ENCODE measurements around the gene COQ10B. TPM values are rescaled to one million over a fixed set of nuclear protein-coding genes. Genes with fewer than 3 reads are reported as not detected.

Gene COQ10B
- total RNA-seq, 1 donor, result 48.1 TPM

- Histone ChIP-seq H3K36me3 (ENCODE audit: insufficient read depth, low read length) (peaks cover 25% of the 10 kb centered on the region), H3K27me3 (ENCODE audit: insufficient read depth, low read length) (no peaks in the 10 kb centered on the region), H3K4me1 (ENCODE audit: insufficient read depth, low read length) (peaks cover 12% of the 10 kb centered on the region), H3K9me3 (ENCODE audit: low read depth, low read length) (no peaks in the 10 kb centered on the region), H4K20me1 (ENCODE audit: insufficient read depth, low read length) (peaks cover 2% of the 10 kb centered on the region), H2AFZ (ENCODE audit: low read length) (no peak overlapping the region), H3K4me3 (ENCODE audit: insufficient read depth, low read length) (no peak overlapping the region), H3K4me2 (ENCODE audit: insufficient read depth, low read length) (no peak overlapping the region), H3K27ac (ENCODE audit: low read depth, low read length) (no peak overlapping the region), H3K79me2 (ENCODE audit: insufficient read depth, low read length) (peaks cover 45% of the 10 kb centered on the region)
- DNase-seq (ENCODE audit: insufficient read length, low spot score, missing footprints), result no peak
- TF ChIP-seq CTCF (IDR thresholded peaks at IDR 0.05; ENCODE audit: extremely low read depth, low read depth, low read length), result no peak
These were observed 50.6 kb downstream of the COQ10B start for GRCh38 chr2:197504000-197504399.

DNA sequence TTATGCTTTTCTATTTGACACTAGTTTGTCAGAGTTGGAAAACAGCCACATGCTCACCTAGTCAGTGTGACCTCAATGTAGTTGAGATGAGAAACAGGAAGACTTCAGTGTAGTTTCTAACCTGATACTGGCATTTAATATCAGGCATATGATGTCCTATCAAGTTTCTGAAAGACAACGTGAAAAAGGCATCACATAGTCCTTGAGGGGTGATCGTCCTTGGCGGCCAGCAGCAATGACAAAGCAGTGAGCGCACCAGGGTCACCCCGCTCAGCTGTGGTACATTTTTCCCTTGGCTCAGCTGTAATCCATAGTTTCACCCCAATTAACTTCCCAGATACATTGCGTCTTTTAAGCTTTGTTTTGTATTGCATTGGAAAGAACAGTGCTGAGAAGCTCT is 51.2 kb downstream of the COQ10B start:
- Histone ChIP-seq H3K27me3 (ENCODE audit: insufficient read depth, low read length) (no peaks in the 10 kb centered on the region), H2AFZ (ENCODE audit: low read length) (no peak overlapping the region), H3K4me1 (ENCODE audit: insufficient read depth, low read length) (peaks cover 12% of the 10 kb centered on the region), H3K27ac (ENCODE audit: low read depth, low read length) (no peak overlapping the region), H3K9me3 (ENCODE audit: low read depth, low read length) (no peaks in the 10 kb centered on the region), H4K20me1 (ENCODE audit: insufficient read depth, low read length) (no peaks in the 10 kb centered on the region), H3K4me3 (ENCODE audit: insufficient read depth, low read length) (no peak overlapping the region), H3K79me2 (ENCODE audit: insufficient read depth, low read length) (peaks cover 39% of the 10 kb centered on the region), H3K36me3 (ENCODE audit: insufficient read depth, low read length) (peaks cover 25% of the 10 kb centered on the region), H3K4me2 (ENCODE audit: insufficient read depth, low read length) (no peak overlapping the region)
- no peak for DNase-seq (ENCODE audit: insufficient read length, low spot score, missing footprints)
- TF ChIP-seq CTCF (IDR thresholded peaks at IDR 0.05; ENCODE audit: extremely low read depth, low read depth, low read length), result no peak

GRCh38 chr2:197506658-197507057 is 53.3 kb downstream of the COQ10B start:
- Histone ChIP-seq H3K27me3 (ENCODE audit: insufficient read depth, low read length) (no peaks in the 10 kb centered on the region), H3K4me2 (ENCODE audit: insufficient read depth, low read length) (no peak overlapping the region), H3K36me3 (ENCODE audit: insufficient read depth, low read length) (peaks cover 25% of the 10 kb centered on the region), H2AFZ (ENCODE audit: low read length) (no peak overlapping the region), H3K4me3 (ENCODE audit: insufficient read depth, low read length) (no peak overlapping the region), H3K9me3 (ENCODE audit: low read depth, low read length) (no peaks in the 10 kb centered on the region), H3K79me2 (ENCODE audit: insufficient read depth, low read length) (peaks cover 25% of the 10 kb centered on the region), H4K20me1 (ENCODE audit: insufficient read depth, low read length) (no peaks in the 10 kb centered on the region), H3K27ac (ENCODE audit: low read depth, low read length) (no peak overlapping the region), H3K4me1 (ENCODE audit: insufficient read depth, low read length) (peaks cover 10% of the 10 kb centered on the region)
- TF ChIP-seq CTCF (IDR thresholded peaks at IDR 0.05; ENCODE audit: extremely low read depth, low read depth, low read length), result no peak
- DNase-seq (ENCODE audit: insufficient read length, low spot score, missing footprints), result no peak

DNA sequence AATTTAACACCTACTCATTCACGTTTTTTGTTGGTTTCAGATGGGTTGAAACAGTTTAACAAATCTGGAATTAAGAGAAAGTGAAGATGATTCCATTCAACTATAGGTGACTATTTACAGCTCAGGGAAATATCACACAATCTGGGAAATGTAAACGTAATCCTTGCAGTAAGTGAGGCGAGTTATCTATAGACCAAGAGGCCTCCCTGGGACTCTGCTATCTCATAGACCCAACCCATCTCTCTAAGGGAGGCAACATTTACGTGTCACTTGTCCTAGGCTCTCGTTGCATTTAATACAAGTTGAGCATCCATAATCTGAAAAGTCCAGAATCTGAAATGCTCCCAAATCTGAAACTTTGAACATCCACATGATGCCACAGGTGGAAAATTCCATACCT is 60.6 kb downstream of the COQ10B start:
- no peak for TF ChIP-seq CTCF (IDR thresholded peaks at IDR 0.05; ENCODE audit: extremely low read depth, low read depth, low read length)
- H2AFZ ChIP-seq (ENCODE audit: low read length), result no peak overlapping the region
- no peaks in the 10 kb centered on the region for H3K27me3 ChIP-seq (ENCODE audit: insufficient read depth, low read length)
- H3K4me2 ChIP-seq (ENCODE audit: insufficient read depth, low read length), result no peak overlapping the region
- no peaks in the 10 kb centered on the region for H3K9me3 ChIP-seq (ENCODE audit: low read depth, low read length)
- no peak overlapping the region for H3K27ac ChIP-seq (ENCODE audit: low read depth, low read length)
- no peak overlapping the region for H3K4me3 ChIP-seq (ENCODE audit: insufficient read depth, low read length)
- H3K4me1 ChIP-seq (ENCODE audit: insufficient read depth, low read length), result peaks cover 10% of the 10 kb centered on the region
- H3K79me2 ChIP-seq (ENCODE audit: insufficient read depth, low read length), result peaks cover 34% of the 10 kb centered on the region
- H3K36me3 ChIP-seq (ENCODE audit: insufficient read depth, low read length), result no peaks in the 10 kb centered on the region
- no peak for DNase-seq (ENCODE audit: insufficient read length, low spot score, missing footprints)
- H4K20me1 ChIP-seq (ENCODE audit: insufficient read depth, low read length), result peaks cover 9% of the 10 kb centered on the region

Measured in osteoblast (primary cell).